Smooth muscle cell (in vitro differentiated cells): Measurements from ENCODE around the gene ANKRD11. TPM values are rescaled to one million over a fixed set of nuclear protein-coding genes. Genes with fewer than 3 reads are reported as not detected.
A peak's percentile ranks its signal among the peaks of the same experiment; 100 is the strongest.

Experiments
- DNase-seq: peaks from one replicate; lab custom pipeline; 2025; ENCODE audit not compliant: unreplicated experiment; lab: John Stamatoyannopoulos, UW
- H2AFZ ChIP-seq: fragments of 200-600 bp; sonication (generic); 2 replicates; pipeline ENCODE4 v1.6.0; 2016; ENCODE audit warnings: antibody characterized with exemption, low read depth, mild to moderate bottlenecking
- H3F3A ChIP-seq: fragments of 200-600 bp; sonication (generic); 2 replicates; pipeline ENCODE4 v1.6.0; 2017; ENCODE audit warnings: antibody characterized with exemption, low read depth
- H3K27ac ChIP-seq: fragments of 200-600 bp; sonication (generic); 2 replicates; pipeline ENCODE4 v1.5.1; 2016; ENCODE audit warnings: low read depth, mild to moderate bottlenecking
- H3K27me3 ChIP-seq: fragments of 200-600 bp; sonication (generic); 2 replicates; pipeline ENCODE4 v1.6.1; 2016; ENCODE audit warnings: low read depth, mild to moderate bottlenecking
- H3K36me3 ChIP-seq: fragments of 200-600 bp; sonication (generic); 2 replicates; pipeline ENCODE4 v1.5.1; 2016; ENCODE audit warnings: low read depth
- H3K4me1 ChIP-seq: fragments of 200-600 bp; sonication (generic); 2 replicates; pipeline ENCODE4 v1.5.1; 2016; ENCODE audit warnings: low read depth
- H3K4me2 ChIP-seq: fragments of 200-600 bp; sonication (generic); 2 replicates; pipeline ENCODE4 v1.6.0; 2016; ENCODE audit warnings: mild to moderate bottlenecking
- H3K4me3 ChIP-seq: fragments of 200-600 bp; sonication (generic); 2 replicates; pipeline ENCODE4 v1.5.1; 2016; ENCODE audit warnings: mild to moderate bottlenecking
- H3K79me2 ChIP-seq: fragments of 200-600 bp; sonication (generic); 2 replicates; pipeline ENCODE4 v1.6.0; 2016; ENCODE audit warnings: low read depth, mild to moderate bottlenecking
- H3K9ac ChIP-seq: fragments of 200-600 bp; sonication (generic); 2 replicates; pipeline ENCODE4 v1.6.0; 2016; ENCODE audit warnings: low read depth
- H3K9me3 ChIP-seq: fragments of 200-600 bp; sonication (generic); replicated peaks from 2 replicates; pipeline ENCODE4 v1.5.1; 2016; ENCODE audit warnings: low read depth
- H4K20me1 ChIP-seq: fragments of 200-600 bp; sonication (generic); 2 replicates; pipeline ENCODE4 v1.6.0; 2016; ENCODE audit warnings: low read depth
- CTCF ChIP-seq: fragments of 200-600 bp; sonication (generic); IDR thresholded peaks from 2 replicates; pipeline ENCODE4 v1.5.1; 2017; ENCODE audit warnings: borderline replicate concordance, mild to moderate bottlenecking, antibody characterized with exemption; ENCODE audit not compliant: insufficient read depth, poor library complexity, severe bottlenecking
- WGBS: methylation state at CpG from one replicate; pipeline ENCODE4 v1.1.7; 2016; ENCODE audit warnings: low lambda C conversion rate; 5-methylcytosine and 5-hydroxymethylcytosine counted together
- polyA plus RNA-seq: library from polyadenylated mRNA; unstranded; fragments of >200 nt; fragmentation: Nextera tagmentation; extraction: Ambion mirVana; gene quantifications from 2 replicates; pipeline ENCODE4 v1.2.1, GENCODE V29; 2016
- total RNA-seq: library from RNA; depleted of rRNA; stranded (reverse); fragments of >200 nt; gene quantifications from 2 replicates; pipeline ENCODE4 v1.2.3, GENCODE V29; 2014

Gene ANKRD11
- total and polyA plus RNA-seq, 2 experiments from 2014 or later, result 31.5 to 105 TPM

GRCh38 chr16:89448656-89449055 lies 41.7 kb downstream of the ANKRD11 start:
- Histone ChIP-seq H3F3A (peaks cover 6% of the 10 kb centered on the region), H3K36me3 (no peaks in the 10 kb centered on the region), H4K20me1 (peaks cover 100% of the 10 kb centered on the region), H3K4me3 (no peak overlapping the region), H3K4me2 (no peak overlapping the region), H3K4me1 (peaks cover 23% of the 10 kb centered on the region), H3K79me2 (peaks cover 100% of the 10 kb centered on the region), H3K27me3 (no peaks in the 10 kb centered on the region), H3K9ac (no peak overlapping the region), H3K27ac (peak overlapping the region; percentile 68), H3K9me3 (no peaks in the 10 kb centered on the region), H2AFZ (no peak overlapping the region)
- WGBS, result 91% methylated on average over 10 of the region's 10 CpGs
- TF ChIP-seq CTCF, result no peak
- DNase-seq, result no peak

- Histone ChIP-seq H3F3A (peaks cover 6% of the 10 kb centered on the region), H3K9ac (no peak overlapping the region), H3K9me3 (no peaks in the 10 kb centered on the region), H3K4me3 (no peak overlapping the region), H2AFZ (no peak overlapping the region), H3K4me1 (peaks cover 37% of the 10 kb centered on the region), H3K79me2 (peaks cover 100% of the 10 kb centered on the region), H3K27me3 (no peaks in the 10 kb centered on the region), H3K36me3 (no peaks in the 10 kb centered on the region), H3K27ac (no peak overlapping the region), H4K20me1 (peaks cover 100% of the 10 kb centered on the region), H3K4me2 (peak overlapping the region; percentile 45)
- DNase-seq, result no peak
- no peak for TF ChIP-seq CTCF
- WGBS, result 87% methylated on average over 6 of the region's 6 CpGs
These were observed 43.4 kb downstream of the ANKRD11 start for GRCh38 chr16:89446975-89447293.

- no peak for TF ChIP-seq CTCF
- Histone ChIP-seq H3K4me1 (peaks cover 39% of the 10 kb centered on the region), H3K27me3 (no peaks in the 10 kb centered on the region), H3K9me3 (no peaks in the 10 kb centered on the region), H3K4me3 (no peak overlapping the region), H3K36me3 (no peaks in the 10 kb centered on the region), H3K79me2 (peaks cover 100% of the 10 kb centered on the region), H3F3A (peaks cover 6% of the 10 kb centered on the region), H4K20me1 (peaks cover 100% of the 10 kb centered on the region), H3K4me2 (peak overlapping the region; percentile 45), H2AFZ (no peak overlapping the region), H3K9ac (no peak overlapping the region), H3K27ac (peak overlapping the region; percentile 22)
- 66% methylated on average over 15 of the region's 15 CpGs for WGBS
- no peak for DNase-seq
These were observed 44.0 kb downstream of the ANKRD11 start for GRCh38 chr16:89446136-89446974.

- TF ChIP-seq CTCF, result no peak
- H3K9me3 ChIP-seq, result no peaks in the 10 kb centered on the region
- no peaks in the 10 kb centered on the region for H3K36me3 ChIP-seq
- H3K79me2 ChIP-seq, result peaks cover 100% of the 10 kb centered on the region
- no peak overlapping the region for H2AFZ ChIP-seq
- no peaks in the 10 kb centered on the region for H3K27me3 ChIP-seq
- peaks cover 39% of the 10 kb centered on the region for H3K4me1 ChIP-seq
- DNase-seq, result no peak
- H3K4me2 ChIP-seq, result peak overlapping the region; percentile 11
- H3K9ac ChIP-seq, result no peak overlapping the region
- 79% methylated on average over 5 of the region's 5 CpGs for WGBS
- no peak overlapping the region for H3K4me3 ChIP-seq
- H3K27ac ChIP-seq, result peak overlapping the region; percentile 80
- H4K20me1 ChIP-seq, result peaks cover 100% of the 10 kb centered on the region
- H3F3A ChIP-seq, result peaks cover 10% of the 10 kb centered on the region
These were observed 45.2 kb downstream of the ANKRD11 start for GRCh38 chr16:89445166-89445565.
